CD4-positive, alpha-beta T cell treated with Interleukin-21 for 1 hour (primary cell): ENCODE measurements around the gene ZNF185.

Experiments
- DNase-seq: peaks from one replicate; pipeline ENCODE4 v3.0.0-alpha.2; 2020

Gene ZNF185

DNA sequence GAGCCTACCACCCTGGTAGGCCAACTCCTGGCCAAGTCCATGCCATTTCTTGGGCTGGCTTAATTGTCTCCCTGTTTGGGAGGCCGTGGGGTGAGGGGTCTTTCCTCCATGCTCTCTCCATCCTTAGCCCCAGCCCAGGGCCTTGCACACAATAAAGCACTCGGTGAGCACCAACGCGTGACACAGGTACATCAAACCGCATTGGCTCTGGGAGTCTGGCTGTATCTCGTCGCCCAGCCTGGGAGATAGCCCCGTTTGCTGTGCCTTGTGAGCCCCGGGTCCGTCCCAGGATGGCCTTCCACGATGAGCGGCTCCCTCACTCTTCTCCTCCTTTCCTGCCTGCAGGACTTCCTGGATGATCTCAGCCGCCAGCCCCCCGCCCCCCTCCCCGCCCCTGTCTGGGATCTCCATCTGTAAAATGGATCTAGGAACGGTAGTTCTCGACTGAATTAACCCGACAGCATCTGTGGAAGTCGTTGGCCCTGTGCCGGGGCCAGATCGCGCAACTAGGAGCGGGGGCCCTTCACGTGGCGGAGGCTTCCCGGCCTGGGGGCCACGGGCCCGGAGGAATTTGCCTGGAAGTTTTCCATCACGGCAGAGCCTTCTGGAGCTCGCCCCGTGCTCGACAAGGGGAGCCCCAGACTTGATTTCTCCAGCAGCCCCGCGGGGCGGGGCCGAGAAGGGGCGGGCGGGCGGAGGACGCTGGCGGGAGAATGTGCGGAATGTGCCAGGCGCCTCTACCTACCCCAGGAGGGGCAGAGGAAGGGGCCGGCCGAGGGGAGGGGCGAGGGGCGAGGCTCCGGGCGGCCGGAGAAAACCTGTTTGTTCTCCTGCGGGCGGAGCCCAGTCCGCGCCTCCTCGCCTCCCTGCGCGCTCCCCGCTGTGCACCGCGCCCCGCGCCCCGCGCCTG is at the start of gene ZNF185:
Gene ZNF185, plus strand, starts transcription at position 846 of the 910 bp plus-strand sequence. CDS start 16,423 bp downstream, outside the sequence.
- DNase-seq, result no peak

DNA sequence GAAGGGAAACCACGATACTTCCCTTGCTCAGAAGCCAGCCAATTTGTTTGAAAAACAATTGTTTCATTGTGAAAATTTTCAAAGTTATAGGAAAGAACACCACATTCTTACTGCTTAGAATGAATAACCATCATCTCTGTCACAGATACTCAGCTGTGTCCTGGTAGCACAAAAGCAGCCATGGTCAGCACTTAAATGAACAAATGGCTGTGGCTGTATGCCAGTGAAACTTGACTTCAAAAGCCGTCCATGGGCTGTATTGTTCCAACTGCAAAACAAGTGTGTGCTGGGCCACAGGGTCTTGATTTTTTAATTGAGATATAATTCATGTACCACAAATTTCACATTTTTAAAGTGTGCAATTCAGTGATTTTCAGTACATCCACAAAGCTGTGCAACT is 47.4 kb upstream of the ZNF185 start:
- no peak for DNase-seq

GRCh38 chrX:152853986-152854385 is 43.9 kb upstream of the ZNF185 start:
- DNase-seq, result no peak

DNA sequence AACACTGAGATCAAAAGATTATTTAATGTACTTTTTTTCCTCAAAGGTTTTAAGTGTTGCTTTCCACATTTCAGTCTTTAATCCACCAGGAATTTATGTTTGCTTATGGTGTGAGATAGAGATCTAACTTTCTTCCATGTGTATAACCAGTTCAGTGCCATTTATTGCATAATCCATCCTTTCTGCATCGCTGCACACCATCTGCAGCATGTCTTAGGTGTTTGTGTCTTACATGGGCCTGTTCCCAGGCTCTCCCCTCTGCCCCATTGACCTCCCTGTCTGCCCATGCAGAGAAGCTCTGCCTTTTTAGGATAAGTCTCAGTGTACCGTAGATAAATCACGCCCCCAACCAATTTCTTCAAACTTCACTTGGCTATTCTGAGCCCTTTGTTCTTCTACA is 36.8 kb upstream of the ZNF185 start:
- DNase-seq, result no peak

DNA sequence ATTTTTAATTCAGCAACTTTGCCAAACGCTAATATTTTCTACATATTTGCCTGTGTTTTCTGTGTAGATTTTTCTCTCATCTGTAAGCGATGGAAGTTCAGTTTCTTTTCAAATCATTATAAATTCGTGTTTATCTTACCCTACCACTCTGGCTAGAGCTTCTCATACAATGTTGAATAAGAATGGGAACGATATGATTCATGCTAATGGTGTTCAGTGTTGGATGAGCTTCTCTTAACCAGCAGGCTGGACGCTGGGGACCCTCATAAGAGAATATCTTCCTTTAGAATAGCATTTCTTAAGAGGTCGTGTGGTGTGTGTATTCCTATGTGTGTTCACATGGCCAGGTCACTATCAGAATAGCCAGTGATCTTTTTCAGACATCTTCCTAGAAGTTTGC is 36.0 kb upstream of the ZNF185 start:
- no peak for DNase-seq

GRCh38 chrX:152865232-152865920 is 32.5 kb upstream of the ZNF185 start:
- DNase-seq, result no peak

DNA sequence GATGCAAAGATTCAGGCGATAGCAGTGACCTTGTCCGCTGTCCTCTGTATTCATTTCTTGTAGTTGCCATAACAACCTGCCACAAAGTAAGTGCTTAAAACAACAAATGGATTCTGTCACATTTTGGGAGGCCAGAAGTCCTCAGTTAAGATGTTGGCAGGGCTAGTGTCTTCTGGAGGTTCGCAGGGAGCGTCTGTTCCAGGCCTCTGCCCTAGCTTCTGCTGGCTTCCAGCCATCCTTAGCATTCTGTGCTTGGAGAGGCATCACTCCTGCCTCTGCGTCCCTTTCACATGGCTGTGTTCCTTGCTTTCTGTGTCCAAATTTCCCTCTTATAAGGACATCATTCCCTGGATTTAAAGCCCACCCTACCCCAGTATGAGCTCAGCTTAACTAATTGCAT is 31.5 kb upstream of the ZNF185 start:
- no peak for DNase-seq

- DNase-seq, result no peak
Measured at GRCh38 chrX:152869972-152870371, 27.9 kb upstream of the ZNF185 start.

GRCh38 chrX:152871260-152871659 is 26.6 kb upstream of the ZNF185 start:
- no peak for DNase-seq

- DNase-seq, result no peak
Measured at GRCh38 chrX:152872522-152872921, 25.3 kb upstream of the ZNF185 start.

GRCh38 chrX:152873361-152873760 is 24.5 kb upstream of the ZNF185 start:
- no peak for DNase-seq

GRCh38 chrX:152876931-152877840 is 20.7 kb upstream of the ZNF185 start:
- no peak for DNase-seq

DNA sequence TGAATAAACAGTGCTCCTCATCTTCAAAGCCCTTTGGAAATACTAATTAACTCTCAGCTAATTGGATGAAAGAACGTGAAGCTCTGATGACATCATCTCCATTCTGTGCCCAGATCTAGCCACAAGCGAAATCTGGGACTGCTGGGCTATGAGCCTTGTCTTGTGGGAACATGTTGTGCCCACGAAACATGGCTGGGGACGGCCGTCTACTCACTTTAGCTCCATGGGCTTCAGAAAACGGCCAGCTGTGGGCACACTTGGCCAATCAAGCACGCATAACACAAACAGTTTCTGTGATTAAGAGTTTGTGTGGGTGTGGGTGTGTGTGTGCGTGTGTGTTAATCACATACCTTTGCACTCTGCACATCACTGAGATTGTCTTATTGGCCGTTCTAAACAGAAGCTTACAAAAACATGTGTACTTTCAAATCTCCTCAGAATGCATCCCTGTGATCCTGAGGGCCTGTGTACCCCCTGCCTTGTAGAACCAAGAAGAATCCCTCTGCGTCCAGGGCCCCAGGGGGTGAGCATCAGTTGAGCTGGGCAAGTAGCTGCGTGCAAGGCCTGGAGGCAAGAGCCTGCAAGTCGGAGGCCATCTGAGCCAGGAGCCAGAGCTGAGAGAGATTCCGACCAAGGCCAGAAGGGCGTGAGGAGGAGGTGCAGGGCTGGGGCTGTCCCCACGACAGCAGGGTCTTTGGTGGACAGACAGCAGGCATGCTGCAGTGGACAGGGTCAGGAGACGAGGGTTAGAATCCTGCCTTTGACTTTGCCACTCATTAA is 18.7 kb upstream of the ZNF185 start:
- DNase-seq, result no peak

DNA sequence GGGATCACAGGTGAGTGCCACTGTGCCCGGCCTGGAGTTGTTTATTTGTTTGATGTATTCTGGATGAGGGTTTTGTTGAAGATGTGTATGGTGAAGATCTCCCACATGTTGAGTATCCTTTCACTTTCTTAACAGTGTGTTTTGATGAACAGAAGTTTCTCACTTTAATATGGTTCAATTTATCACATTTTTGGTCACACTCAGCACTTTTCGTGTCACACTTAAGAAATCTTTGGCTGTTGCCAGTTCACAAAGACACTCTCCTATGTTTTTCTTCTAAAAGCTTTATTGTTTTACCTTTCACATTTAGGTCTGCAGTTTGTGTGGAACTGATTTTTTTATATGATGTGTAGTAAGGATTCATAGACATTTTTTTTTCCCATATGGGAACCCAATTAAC is 16.6 kb upstream of the ZNF185 start:
- no peak for DNase-seq

GRCh38 chrX:152884171-152884570 is 13.7 kb upstream of the ZNF185 start:
- DNase-seq, result no peak

DNA sequence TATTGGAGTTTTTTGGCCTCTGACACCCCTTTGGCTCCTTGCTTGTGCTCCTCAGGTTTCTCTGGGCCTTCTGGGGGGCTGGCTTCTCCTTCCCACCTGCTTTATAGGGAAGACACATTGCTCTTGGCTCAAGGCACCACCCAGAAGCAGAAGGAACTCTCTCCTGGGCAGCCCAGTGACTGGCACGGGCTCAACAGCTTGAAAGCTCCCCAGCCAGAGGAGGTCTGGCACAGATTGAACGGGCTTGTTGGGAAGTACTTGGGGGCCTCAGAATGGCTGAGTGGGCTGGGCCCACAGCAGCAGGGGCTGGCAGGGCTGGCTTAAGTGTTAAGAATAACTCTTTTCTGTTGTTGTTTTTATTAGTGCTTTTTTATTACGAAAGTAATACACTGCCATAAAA is 11.2 kb upstream of the ZNF185 start:
- no peak for DNase-seq

DNA sequence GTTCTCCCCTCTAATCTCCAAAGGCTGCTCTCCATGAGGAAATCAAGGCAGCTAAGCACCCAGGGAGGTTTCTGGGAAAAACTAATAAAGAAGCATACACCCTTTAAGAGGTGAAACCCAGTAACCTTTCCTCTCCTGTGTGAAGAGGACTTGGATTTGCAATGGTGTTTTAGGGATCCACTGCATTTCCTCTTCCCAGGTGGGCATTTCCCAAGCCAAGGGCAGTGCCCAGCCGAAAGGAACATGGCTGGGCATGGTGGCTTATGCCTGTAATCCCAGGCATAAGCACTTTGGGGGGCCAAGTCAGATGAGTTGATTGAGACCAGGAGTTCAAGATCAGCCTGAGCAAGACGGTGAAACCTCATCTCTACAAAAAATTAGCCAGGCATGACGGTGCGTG is 5.4 kb upstream of the ZNF185 start:
- no peak for DNase-seq

GRCh38 chrX:152892999-152893891 is 4.6 kb upstream of the ZNF185 start:
- no peak for DNase-seq

DNA sequence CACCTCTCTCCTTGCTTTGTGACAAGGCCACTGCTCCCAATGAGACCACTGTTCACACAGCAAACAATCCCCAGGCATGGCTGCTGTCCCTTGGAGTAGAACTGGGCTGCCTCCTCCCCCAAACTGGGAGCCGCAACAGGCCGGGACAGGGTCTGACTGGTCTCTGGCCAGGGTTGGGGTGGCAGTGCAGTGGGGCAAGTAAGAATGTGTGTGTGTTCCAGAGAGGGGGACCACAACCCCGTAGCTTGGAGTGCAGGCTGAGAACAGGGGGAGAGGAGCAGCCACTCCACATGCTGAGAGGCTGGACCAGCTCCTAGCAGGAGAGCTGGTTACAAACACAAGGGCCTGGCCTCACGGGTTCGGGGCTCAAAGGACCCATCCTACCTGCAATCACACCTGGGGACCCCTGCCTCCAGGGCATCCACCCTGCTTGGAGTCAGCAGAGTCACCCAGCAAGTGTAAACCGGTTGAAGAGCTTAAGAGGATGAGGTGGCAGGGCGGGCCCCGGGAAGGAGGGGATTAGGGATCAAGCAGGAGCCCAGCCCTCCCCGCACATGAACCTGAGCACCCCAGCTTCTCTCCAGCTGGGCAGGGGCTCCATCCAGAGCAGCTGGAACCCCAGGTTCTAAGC is 3.8 kb upstream of the ZNF185 start:
- no peak for DNase-seq

GRCh38 chrX:152895121-152895520 is 2.7 kb upstream of the ZNF185 start:
- no peak for DNase-seq
